Tibial nerve (tissue), 4 donors: ENCODE measurements around the gene ZNF157. TPM values are rescaled to one million over a fixed set of nuclear protein-coding genes. Genes with fewer than 3 reads are reported as not detected.

Experiments
- DNase-seq, 2 donors: peaks; one replicate each; pipeline ENCODE4 v3.0.0-alpha.2; 2019; ENCODE audit warnings: low spot score in 2 of 2
- H3K27ac ChIP-seq, 4 donors: fragments of 200-600 bp; sonication (generic) in 3 of 4; one replicate each; pipeline ENCODE4 v1.5.1; 2017 to 2019; ENCODE audit warnings: mild to moderate bottlenecking in 1 of 4
- H3K27me3 ChIP-seq, 2 donors: fragments of 200-600 bp; sonication (generic) in 1 of 2; one replicate each; pipeline versions ENCODE4 v1.5.1 to v1.6.0; 2017 to 2019
- H3K36me3 ChIP-seq, 3 donors: fragments of 200-600 bp; sonication (generic); one replicate each; pipeline ENCODE4 v1.5.1; 2018 to 2019
- H3K4me1 ChIP-seq, 4 donors: fragments of 200-600 bp; sonication (generic) in 3 of 4; one replicate each; pipeline ENCODE4 v1.5.1; 2017 to 2019
- H3K4me3 ChIP-seq, 4 donors: fragments of 200-600 bp; sonication (generic) in 3 of 4; one replicate each; pipeline ENCODE4 v1.5.1; 2017 to 2019; ENCODE audit warnings: mild to moderate bottlenecking in 1 of 4, moderate library complexity in 1 of 4
- H3K9me3 ChIP-seq, 4 donors: fragments of 200-600 bp; sonication (generic) in 3 of 4; one replicate each; pipeline ENCODE4 v1.5.1; 2017 to 2019
- CTCF ChIP-seq, 5 experiments: fragments of 200-600 bp in 3 of 5; fragments of 450-650 bp in 2 of 5; sonication (generic) in 3 of 5; IDR thresholded peaks; one replicate each; pipeline ENCODE4 v1.5.1; 2016 to 2019; ENCODE audit warnings: antibody characterized with exemption in 5 of 5, mild to moderate bottlenecking in 3 of 5, moderate library complexity in 2 of 5
- EP300 ChIP-seq, 2 donors: sonication (generic); formaldehyde crosslinking; IDR thresholded peaks; one replicate each; pipeline ENCODE4 v1.6.1; 2017; ENCODE audit warnings: antibody characterized with exemption in 2 of 2, mild to moderate bottlenecking in 1 of 2
- POLR2A ChIP-seq, 2 donors: fragments of 450-650 bp; IDR thresholded peaks; one replicate each; pipeline ENCODE4 v1.6.1; 2017; ENCODE audit warnings: antibody characterized with exemption in 2 of 2, mild to moderate bottlenecking in 2 of 2, moderate library complexity in 2 of 2
- WGBS, 2 donors: methylation state at CpG; one replicate each; pipeline ENCODE4 v1.1.5; 2018; 5-methylcytosine and 5-hydroxymethylcytosine counted together
- small RNA-seq: library from RNA; depleted of rRNA; stranded (forward); fragments of <200 nt; gene quantifications from one replicate; pipeline ENCODE3, GENCODE V24; 2016
- total RNA-seq, 4 donors: library from RNA; depleted of rRNA; stranded (reverse); fragments of >200 nt; gene quantifications; one replicate each; pipeline ENCODE4 v1.1.0, GENCODE V29; 2016

Gene ZNF157
- total RNA-seq, 4 donors from 2014 or later = 0.60 to 1.3 (median 0.72) TPM

- H3K9me3 ChIP-seq = no peaks in the 10 kb centered on the region
- peaks cover 0 to 33% (median 0%) of the 10 kb centered on the region in 3 donors for H3K36me3 ChIP-seq
- no peaks in the 10 kb centered on the region for H3K27me3 ChIP-seq
- no peaks in the 10 kb centered on the region for H3K4me1 ChIP-seq
- no peak overlapping the region for H3K4me3 ChIP-seq
- WGBS, 2 donors = 83 to 92% methylated on average over 5 to 6 of the region's 6 CpGs
- H3K27ac ChIP-seq = no peak overlapping the region
- no peak for DNase-seq
- TF ChIP-seq EP300 (IDR thresholded peaks at IDR 0.05) = no peak
- TF ChIP-seq CTCF (IDR thresholded peaks at IDR 0.05) = no peak
- TF ChIP-seq POLR2A (IDR thresholded peaks at IDR 0.05) = no peak
Measured at GRCh38 chrX:47458528-47458927, 88.2 kb downstream of the ZNF157 start.

DNA sequence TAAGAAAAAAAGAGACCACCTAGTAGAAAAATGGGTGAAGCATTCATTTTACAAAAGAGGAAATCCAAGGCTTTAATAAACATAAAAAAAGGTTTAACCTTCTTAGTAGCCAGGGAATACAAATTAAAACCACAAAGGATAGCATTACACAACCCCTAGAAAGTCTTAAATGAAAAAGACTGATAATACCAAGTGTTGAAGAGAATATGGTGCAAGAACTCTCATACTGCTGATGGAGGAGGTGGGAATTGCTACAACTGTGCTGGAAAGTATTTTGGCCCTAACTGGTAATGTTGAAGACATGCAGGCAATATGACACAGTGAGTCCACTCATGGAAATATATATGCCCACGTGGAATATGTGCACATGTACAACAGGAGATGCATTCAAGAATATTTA, 90.2 kb downstream of the ZNF157 start:
- Histone ChIP-seq H3K27ac (no peak overlapping the region), H3K36me3 (peaks cover 0 to 15% (median 0%) of the 10 kb centered on the region in 3 donors), H3K27me3 (no peaks in the 10 kb centered on the region), H3K4me1 (no peaks in the 10 kb centered on the region), H3K4me3 (no peak overlapping the region), H3K9me3 (no peaks in the 10 kb centered on the region)
- TF ChIP-seq CTCF (IDR thresholded peaks at IDR 0.05) = no peak
- TF ChIP-seq EP300 (IDR thresholded peaks at IDR 0.05) = no peak
- no peak for TF ChIP-seq POLR2A (IDR thresholded peaks at IDR 0.05)
- DNase-seq = no peak
- WGBS, 2 donors = 52 to 100% methylated on average over 1 of the region's 1 CpG

Small RNAs within 50 kb of the gene (small RNA-seq; reads per million reads assigned to genes)
- not detected for gene SNORA11C

Other genes starting within 250 kb of the ZNF157 start
- 10 to 100 TPM; 45.4 to 78.1 (median 60.5) TPM for gene NDUFB11, start 225.9 kb upstream of the ZNF157 start, total RNA-seq
- 10 to 100 TPM; 27.3 to 46.2 (median 33.7) TPM for gene RBM10, start 225.4 kb upstream of the ZNF157 start, total RNA-seq
- gene UBA1, start 176.7 kb upstream of the ZNF157 start, total RNA-seq = 100 to 1,000 TPM; 124 to 168 (median 144) TPM
- gene CDK16, start 151.9 kb upstream of the ZNF157 start, total RNA-seq = 10 to 100 TPM; 64.9 to 94.2 (median 84.5) TPM
- 10 to 100 TPM; 54.6 to 85.8 (median 63.9) TPM for gene USP11, start 137.6 kb upstream of the ZNF157 start, total RNA-seq
- gene ZNF41, start 112.6 kb downstream of the ZNF157 start, total RNA-seq = 1 to 10 TPM; 6.9 to 9.8 (median 7.8) TPM
- 10 to 100 TPM; 34.1 to 61.2 (median 40.8) TPM for gene ARAF, start 190.6 kb downstream of the ZNF157 start, total RNA-seq
- gene TIMP1, start 211.9 kb downstream of the ZNF157 start, total RNA-seq = 100 to 1,000 TPM; 133 to 621 (median 176) TPM
- 1 to 10 TPM in 1 of 4 donors, under 1 TPM in 1, not detected in 2; 0.42 to 1.2 TPM for gene SYN1, start 249.3 kb downstream of the ZNF157 start, total RNA-seq